ENCODE data around the gene MT1A.

DNA sequence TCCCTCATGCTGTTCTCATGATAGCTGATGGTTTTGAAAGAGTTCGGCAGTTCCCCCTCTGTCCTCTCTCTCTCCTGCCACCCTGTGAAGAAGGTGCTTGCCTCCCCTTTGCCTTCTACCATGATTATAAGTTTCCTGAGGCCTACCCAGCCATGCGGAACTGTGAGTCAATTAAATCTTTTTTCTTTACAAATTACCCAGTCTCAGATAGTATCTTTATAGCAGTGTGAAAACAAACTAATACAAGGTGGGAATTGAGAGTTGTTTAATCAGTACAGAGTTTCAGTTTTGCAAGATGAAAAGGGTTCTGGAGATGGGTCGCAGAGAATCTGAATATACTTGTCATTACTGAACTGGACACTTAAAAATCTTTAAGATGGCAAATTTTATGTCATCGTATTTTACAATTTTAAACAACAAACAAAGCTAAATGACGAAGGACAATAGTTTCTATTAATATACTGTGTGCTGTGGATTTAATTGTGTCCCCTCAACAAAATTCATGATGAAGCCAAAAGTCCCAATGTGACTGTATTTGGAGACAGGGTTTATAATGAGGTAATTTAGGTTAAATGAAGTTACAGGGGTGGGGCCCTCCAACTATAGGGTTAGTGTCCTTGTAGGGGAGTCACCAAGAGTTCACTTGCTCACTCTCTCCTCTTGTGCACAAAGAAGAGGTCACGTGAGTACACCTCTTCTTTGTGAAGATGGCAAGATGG lies 44.7 kb upstream of the MT1A start:
- no peak for TF ChIP-seq EZH2phosphoT487 (IDR thresholded peaks at IDR 0.05; ENCODE audit: borderline replicate concordance, low read length)
- no peak for TF ChIP-seq CTCF (IDR thresholded peaks at IDR 0.05; ENCODE audit: low read depth, low read length, poor library complexity, severe bottlenecking)
